HT1080 (cell line): Measurements from ENCODE around the gene MAN2A1. TPM values are rescaled to one million over a fixed set of nuclear protein-coding genes. Genes with fewer than 3 reads are reported as not detected.

ENCODE experiments used
- DNase-seq: peaks from one replicate; pipeline ENCODE4 v3.0.0-alpha.2; 2015; ENCODE audit warnings: low read depth
- polyA plus RNA-seq, 2 experiments: library from polyadenylated mRNA; depleted of rRNA; stranded (reverse); fragments of >200 nt; gene quantifications; 2 replicates each; pipeline ENCODE4 v1.2.3, GENCODE V29; 2015
- total RNA-seq: library from RNA; depleted of rRNA; stranded (reverse); fragments of >200 nt; shearing (Covaris generic); gene quantifications from 2 replicates; pipeline ENCODE4 v1.2.3, GENCODE V29; 2014; rRNA removed

The MAN2A1 gene
- total RNA-seq = 24.8 and 26.4 TPM in 2 replicates
- 24.0 and 34.2 TPM in 2 replicates for polyA plus RNA-seq (2015; cell fraction: cytosol; rRNA removed)
- 104 and 121 TPM in 2 replicates for polyA plus RNA-seq (2015; cell fraction: nucleus; rRNA removed)

DNA sequence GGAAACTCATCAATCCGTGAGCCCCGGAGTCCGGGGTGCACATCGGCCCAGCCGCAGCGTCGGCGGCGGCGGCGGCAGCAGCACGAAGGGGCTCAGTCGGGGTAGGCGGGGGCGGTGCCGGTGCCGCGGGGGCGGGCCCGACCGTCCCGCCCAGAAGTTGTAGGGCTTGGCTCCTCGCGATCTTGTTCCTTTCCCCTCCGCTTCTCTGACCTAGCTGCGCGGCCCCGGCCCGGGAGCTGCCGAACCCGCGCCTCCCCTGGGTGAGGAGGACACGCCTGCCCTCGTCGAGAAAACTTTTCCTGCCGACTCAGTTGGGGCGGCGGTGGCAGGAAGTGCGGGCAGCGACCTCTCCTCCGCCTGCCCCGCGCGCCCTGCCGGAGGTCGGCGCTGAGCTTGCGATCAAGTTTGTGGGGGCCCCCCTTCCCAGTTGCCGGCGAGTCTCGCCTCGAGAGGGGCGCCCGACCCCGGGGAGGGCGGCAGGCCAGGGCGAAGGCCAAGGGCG, at the start of gene MAN2A1:
TSS of gene MAN2A1 (plus strand) at position 188 of the 502 bp plus-strand sequence. CDS start 491 bp downstream, outside the sequence.
- peak; percentile 70 for DNase-seq

DNA sequence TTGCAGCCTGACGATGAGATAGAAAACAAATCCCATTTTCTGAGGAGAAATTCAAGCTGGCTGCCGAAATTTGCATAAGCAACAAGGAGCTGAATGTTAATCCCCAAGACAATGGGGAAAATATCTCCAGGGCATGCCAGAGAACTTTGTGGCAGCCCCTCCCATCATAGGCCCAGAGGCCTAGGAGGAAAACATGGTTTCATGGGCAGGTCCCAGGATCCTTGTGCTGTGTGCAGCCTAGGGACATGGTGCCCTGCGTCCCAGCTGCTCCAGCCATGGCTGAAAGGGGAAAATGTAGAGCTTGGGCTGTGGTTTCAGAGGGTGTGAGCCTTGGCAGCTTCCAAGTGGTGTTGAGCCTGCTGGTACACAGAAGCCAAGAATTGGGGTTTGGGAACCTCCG, 48.8 kb upstream of the MAN2A1 start:
- DNase-seq = no peak

GRCh38 chr5:109643791-109644350, 45.9 kb upstream of the MAN2A1 start:
- no peak for DNase-seq

GRCh38 chr5:109644829-109645228, 44.9 kb upstream of the MAN2A1 start:
- DNase-seq = no peak

- no peak for DNase-seq
Measured at GRCh38 chr5:109645707-109646192, 44.0 kb upstream of the MAN2A1 start.

DNA sequence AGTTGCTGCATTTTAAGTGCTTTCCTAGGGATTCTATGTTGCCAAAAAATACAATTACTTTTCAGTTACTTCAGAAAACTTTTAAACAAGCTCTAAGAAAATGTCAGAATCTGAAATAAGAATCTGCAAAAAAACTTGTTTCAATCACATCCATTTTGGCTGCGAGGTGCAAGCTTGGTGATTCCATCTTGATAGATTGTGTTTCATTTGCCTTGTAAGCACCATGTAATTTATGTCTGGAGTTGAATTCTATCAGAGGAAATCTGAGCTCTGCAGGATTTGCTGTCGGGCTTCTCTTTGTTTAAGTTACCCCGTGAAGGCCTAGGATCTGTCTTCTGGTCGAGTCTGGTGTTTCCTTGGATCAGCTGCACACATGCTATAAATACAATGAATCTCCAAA, 40.4 kb upstream of the MAN2A1 start:
- no peak for DNase-seq

DNA sequence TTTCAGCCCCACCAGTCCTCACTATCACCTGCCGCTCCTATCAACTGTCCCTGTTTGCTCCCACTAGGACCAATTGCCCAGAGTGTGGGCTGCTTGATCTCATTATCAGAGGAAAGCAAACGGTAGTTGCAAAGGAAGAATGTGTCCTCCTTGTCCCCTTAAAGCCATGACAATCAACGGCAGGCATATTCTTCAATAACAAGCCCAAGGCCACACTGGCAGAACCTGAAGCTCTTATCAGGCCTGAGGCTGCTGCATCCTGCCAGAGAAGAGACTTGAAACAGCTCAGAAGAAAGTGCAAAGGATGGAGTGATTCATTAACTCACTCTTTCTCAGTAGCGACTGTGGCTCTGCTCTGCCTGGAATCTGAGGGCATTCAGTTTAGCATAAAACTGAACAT, 39.2 kb upstream of the MAN2A1 start:
- no peak for DNase-seq

DNA sequence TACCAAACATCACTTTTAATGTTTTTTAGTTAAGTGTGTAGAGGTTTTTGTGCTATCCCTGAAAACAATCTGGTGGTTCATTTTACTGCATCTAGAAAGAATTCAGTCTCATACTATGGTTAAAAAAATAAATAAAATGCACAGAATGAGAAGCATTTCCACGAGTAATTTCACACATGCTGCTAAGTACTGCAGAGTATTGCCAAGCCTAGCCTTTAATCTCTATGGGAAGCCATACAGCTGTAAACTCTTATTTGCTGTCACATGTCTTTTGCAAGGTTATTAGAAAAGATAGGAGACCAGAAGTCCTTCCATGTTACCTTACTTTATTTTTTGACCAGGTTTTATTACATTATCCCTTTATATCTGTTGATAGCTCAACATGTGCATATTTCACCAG, 37.6 kb upstream of the MAN2A1 start:
- no peak for DNase-seq

DNA sequence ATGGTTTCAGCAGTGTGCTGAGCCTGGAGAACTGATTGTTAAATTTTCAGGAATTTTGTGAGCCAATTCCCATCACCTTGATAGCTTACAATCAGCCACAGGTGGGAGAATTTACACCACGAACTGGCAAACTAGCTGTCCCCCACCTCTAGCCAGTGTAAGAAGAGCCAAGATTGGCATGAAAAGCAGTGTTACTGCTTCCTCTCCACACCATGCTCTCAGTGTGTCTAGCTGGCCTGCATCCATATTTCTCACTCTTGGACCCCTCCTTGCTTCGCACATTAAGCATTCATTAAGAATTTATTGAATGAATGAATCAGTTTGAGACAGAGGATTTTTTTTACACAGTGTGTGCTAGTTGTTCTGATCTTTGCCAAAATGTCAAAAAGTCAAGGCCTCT, 36.7 kb upstream of the MAN2A1 start:
- DNase-seq = no peak

- DNase-seq = no peak
Measured at GRCh38 chr5:109653561-109654239, 36.0 kb upstream of the MAN2A1 start.

- peak; percentile 85 for DNase-seq
Measured at GRCh38 chr5:109654455-109654854, 35.3 kb upstream of the MAN2A1 start.

DNA sequence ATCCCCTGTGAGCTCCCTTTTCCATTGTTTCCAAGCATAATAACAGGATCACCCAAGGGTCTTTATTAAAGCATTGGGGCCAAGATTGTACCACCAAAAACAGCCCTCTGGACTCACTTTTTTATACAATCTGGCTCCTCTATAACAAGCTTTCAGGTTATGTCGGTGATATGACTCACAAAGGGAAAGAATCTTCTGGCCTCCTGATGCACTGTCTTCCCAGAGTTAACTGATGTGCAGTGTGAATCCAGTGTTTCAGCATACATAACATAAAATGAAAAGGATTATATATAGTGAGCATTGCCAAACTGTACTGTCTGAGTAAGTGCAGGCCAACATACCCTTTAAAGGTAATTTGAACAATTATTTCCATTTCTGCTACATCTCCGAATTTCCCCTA, 33.9 kb upstream of the MAN2A1 start:
- peak; percentile 42 for DNase-seq

GRCh38 chr5:109656829-109657228, 32.9 kb upstream of the MAN2A1 start:
- DNase-seq = peak; percentile 96

- DNase-seq = no peak
Measured at GRCh38 chr5:109659901-109660300, 29.8 kb upstream of the MAN2A1 start.

- no peak for DNase-seq
Measured at GRCh38 chr5:109660301-109660700, 29.4 kb upstream of the MAN2A1 start.

DNA sequence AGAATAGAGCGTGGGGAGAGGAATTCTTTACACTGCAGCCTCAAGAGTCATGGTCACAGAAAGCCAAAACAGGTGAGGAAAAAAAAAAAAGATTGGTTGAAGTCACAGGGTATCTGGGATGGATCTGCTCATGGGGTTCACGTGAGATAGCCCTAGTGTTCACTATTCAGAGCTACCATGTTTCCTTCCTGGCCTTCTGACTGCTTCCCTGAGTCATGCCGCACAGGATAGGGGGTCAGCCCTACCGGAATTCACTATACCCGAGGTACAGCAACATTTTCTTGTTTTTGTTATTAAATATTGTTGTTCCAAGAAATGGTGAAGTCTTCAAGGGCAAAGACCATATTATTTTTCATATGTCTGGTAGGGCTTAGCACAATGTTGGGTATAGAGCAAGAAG, 21.5 kb upstream of the MAN2A1 start:
- no peak for DNase-seq

DNA sequence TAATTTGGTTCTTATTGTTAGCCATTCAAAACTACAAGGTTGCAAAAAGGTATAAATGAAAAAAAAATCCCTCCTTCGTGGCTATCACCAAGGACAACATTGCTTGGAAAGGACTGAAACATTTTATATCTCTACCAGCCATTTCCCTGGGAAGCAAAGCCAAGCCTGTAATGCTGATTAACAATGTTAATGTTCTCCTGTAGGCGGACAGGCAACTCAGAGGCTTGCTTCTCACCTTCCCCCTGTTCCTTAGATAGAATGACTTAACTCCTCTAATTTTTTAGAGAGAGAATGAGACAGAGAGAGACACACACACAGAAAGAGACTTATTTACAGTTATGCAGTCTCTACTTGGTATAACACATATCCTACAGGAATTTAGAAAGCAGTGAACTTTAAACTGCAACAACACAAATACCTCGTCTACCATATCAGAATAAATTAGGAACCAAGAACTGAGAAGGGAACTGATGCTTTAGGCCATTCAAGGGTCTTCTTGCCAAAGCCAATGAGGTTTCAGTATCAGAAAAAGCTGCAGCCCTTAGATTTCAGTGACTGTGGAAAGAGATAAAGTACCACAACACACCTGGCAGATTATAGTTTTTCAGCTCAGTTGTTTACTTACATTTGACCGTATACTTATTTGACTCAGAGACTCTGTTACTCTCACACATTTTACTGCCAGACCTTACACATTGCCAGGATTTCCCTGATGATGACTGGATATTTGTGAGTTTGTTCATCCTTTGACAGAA, 20.9 kb upstream of the MAN2A1 start:
- DNase-seq = no peak

GRCh38 chr5:109669991-109670706, 19.6 kb upstream of the MAN2A1 start:
- no peak for DNase-seq

GRCh38 chr5:109671136-109671535, 18.6 kb upstream of the MAN2A1 start:
- DNase-seq = no peak

GRCh38 chr5:109674596-109674995, 15.1 kb upstream of the MAN2A1 start:
- no peak for DNase-seq

GRCh38 chr5:109676920-109677319, 12.8 kb upstream of the MAN2A1 start:
- no peak for DNase-seq
